Measurements from ENCODE around the gene LAMA1. TPM values are rescaled to one million over a fixed set of nuclear protein-coding genes. Genes with fewer than 3 reads are reported as not detected.

Gene LAMA1
- polyA plus RNA-seq, 1 donor from 2014 or later = 10.3 TPM

DNA sequence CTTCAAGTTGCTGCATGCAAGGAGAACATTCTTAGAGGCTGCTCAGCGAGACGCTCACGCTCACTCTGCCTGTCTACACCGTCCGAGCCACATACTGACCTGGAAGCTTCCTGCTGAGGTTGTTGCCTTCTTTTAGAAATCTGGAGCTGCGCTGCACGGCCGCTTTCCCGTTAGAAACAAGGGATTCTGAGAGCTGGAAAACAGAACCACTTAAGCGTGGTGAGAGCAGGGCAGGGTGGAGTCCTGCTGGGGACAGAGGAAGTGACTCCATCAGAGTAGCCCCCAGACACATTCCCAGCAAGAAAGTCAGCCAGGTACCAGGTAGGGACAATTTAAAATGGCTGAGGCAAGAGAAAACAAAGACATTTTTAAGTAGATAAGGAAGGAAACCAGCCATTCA lies 135.2 kb downstream of the LAMA1 start:
- no peak overlapping the region for H3K9ac ChIP-seq (ENCODE audit: low read length)
- no peaks in the 10 kb centered on the region for H3K27me3 ChIP-seq (ENCODE audit: insufficient read depth, low read depth, low read length)
- H3K9me3 ChIP-seq (ENCODE audit: low read length) = no peaks in the 10 kb centered on the region
- no peaks in the 10 kb centered on the region for H3F3A ChIP-seq (ENCODE audit: insufficient read depth, low read length, poor library complexity, severe bottlenecking)
- H3K4me2 ChIP-seq (ENCODE audit: low read length) = no peak overlapping the region
- H3K4me3 ChIP-seq (ENCODE audit: low read length) = no peak overlapping the region
- no peak for TF ChIP-seq RAD21 (conservative IDR thresholded peaks at IDR 0.05)
- no peak for TF ChIP-seq MXI1 (conservative IDR thresholded peaks at IDR 0.05; ENCODE audit: poor library complexity, severe bottlenecking)
- H4K20me1 ChIP-seq (ENCODE audit: insufficient read depth) = no peaks in the 10 kb centered on the region
- no peak overlapping the region for H3K27ac ChIP-seq (ENCODE audit: low read length)
- H2AFZ ChIP-seq (ENCODE audit: low read depth, low read length) = no peak overlapping the region
- H3K9me2 ChIP-seq (ENCODE audit: insufficient read depth, low read length) = no peaks in the 10 kb centered on the region
- no peaks in the 10 kb centered on the region for H3K79me2 ChIP-seq (replicated peaks; ENCODE audit: insufficient read depth, low read length)
- no peaks in the 10 kb centered on the region for H3K36me3 ChIP-seq (ENCODE audit: insufficient read depth, low read length)

DNA sequence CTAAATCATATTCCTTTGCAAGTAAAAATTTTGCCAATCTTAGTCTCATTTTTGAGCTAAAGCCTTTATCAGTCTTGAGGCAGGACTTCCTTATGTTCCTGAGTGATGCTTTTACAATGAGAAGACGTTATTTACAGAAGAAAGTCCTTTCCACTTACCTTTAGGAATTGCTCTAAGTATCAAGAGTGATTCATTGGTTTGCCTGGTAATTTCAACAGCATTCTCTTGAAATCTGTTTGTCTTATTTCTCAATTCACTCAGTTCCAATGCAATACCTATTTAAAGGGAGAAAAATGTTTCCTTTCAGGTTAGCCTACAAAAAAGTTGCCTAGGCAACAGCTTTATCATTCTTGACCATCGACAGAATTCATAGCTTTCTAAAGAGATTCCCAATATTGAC lies 137.2 kb downstream of the LAMA1 start:
- Histone ChIP-seq H4K20me1 (ENCODE audit: insufficient read depth) (no peaks in the 10 kb centered on the region), H3K79me2 (replicated peaks; ENCODE audit: insufficient read depth, low read length) (no peaks in the 10 kb centered on the region), H3K4me2 (ENCODE audit: low read length) (no peak overlapping the region), H3K9me2 (ENCODE audit: insufficient read depth, low read length) (no peaks in the 10 kb centered on the region), H3K4me3 (ENCODE audit: low read length) (no peak overlapping the region), H3K27ac (ENCODE audit: low read length) (no peak overlapping the region), H3K27me3 (ENCODE audit: insufficient read depth, low read depth, low read length) (no peaks in the 10 kb centered on the region), H3F3A (ENCODE audit: insufficient read depth, low read length, poor library complexity, severe bottlenecking) (no peaks in the 10 kb centered on the region), H3K9ac (ENCODE audit: low read length) (no peak overlapping the region), H3K36me3 (ENCODE audit: insufficient read depth, low read length) (no peaks in the 10 kb centered on the region), H3K9me3 (ENCODE audit: low read length) (no peaks in the 10 kb centered on the region), H2AFZ (ENCODE audit: low read depth, low read length) (no peak overlapping the region)
- no peak for TF ChIP-seq EP300 (conservative IDR thresholded peaks at IDR 0.05; ENCODE audit: poor library complexity, severe bottlenecking)
- no peak for TF ChIP-seq EZH2 (IDR thresholded peaks at IDR 0.05; ENCODE audit: borderline replicate concordance, insufficient read depth, low read length, poor library complexity, severe bottlenecking)
- no peak for TF ChIP-seq MXI1 (conservative IDR thresholded peaks at IDR 0.05; ENCODE audit: poor library complexity, severe bottlenecking)
- TF ChIP-seq, protein P1, sequence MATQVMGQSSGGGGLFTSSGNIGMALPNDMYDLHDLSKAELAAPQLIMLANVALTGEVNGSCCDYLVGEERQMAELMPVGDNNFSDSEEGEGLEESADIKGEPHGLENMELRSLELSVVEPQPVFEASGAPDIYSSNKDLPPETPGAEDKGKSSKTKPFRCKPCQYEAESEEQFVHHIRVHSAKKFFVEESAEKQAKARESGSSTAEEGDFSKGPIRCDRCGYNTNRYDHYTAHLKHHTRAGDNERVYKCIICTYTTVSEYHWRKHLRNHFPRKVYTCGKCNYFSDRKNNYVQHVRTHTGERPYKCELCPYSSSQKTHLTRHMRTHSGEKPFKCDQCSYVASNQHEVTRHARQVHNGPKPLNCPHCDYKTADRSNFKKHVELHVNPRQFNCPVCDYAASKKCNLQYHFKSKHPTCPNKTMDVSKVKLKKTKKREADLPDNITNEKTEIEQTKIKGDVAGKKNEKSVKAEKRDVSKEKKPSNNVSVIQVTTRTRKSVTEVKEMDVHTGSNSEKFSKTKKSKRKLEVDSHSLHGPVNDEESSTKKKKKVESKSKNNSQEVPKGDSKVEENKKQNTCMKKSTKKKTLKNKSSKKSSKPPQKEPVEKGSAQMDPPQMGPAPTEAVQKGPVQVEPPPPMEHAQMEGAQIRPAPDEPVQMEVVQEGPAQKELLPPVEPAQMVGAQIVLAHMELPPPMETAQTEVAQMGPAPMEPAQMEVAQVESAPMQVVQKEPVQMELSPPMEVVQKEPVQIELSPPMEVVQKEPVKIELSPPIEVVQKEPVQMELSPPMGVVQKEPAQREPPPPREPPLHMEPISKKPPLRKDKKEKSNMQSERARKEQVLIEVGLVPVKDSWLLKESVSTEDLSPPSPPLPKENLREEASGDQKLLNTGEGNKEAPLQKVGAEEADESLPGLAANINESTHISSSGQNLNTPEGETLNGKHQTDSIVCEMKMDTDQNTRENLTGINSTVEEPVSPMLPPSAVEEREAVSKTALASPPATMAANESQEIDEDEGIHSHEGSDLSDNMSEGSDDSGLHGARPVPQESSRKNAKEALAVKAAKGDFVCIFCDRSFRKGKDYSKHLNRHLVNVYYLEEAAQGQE (IDR thresholded peaks at IDR 0.05; ENCODE audit: borderline replicate concordance) = no peak
- TF ChIP-seq, protein P2, sequence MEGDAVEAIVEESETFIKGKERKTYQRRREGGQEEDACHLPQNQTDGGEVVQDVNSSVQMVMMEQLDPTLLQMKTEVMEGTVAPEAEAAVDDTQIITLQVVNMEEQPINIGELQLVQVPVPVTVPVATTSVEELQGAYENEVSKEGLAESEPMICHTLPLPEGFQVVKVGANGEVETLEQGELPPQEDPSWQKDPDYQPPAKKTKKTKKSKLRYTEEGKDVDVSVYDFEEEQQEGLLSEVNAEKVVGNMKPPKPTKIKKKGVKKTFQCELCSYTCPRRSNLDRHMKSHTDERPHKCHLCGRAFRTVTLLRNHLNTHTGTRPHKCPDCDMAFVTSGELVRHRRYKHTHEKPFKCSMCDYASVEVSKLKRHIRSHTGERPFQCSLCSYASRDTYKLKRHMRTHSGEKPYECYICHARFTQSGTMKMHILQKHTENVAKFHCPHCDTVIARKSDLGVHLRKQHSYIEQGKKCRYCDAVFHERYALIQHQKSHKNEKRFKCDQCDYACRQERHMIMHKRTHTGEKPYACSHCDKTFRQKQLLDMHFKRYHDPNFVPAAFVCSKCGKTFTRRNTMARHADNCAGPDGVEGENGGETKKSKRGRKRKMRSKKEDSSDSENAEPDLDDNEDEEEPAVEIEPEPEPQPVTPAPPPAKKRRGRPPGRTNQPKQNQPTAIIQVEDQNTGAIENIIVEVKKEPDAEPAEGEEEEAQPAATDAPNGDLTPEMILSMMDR (IDR thresholded peaks at IDR 0.05; ENCODE audit: poor library complexity, severe bottlenecking) = no peak
- no peak for TF ChIP-seq POLR2AphosphoS5 (IDR thresholded peaks at IDR 0.05)
- TF ChIP-seq TAF1 (IDR thresholded peaks at IDR 0.05; ENCODE audit: low read depth) = no peak
- no peak for TF ChIP-seq RAD21 (conservative IDR thresholded peaks at IDR 0.05)
- no peak for TF ChIP-seq SMC3 (conservative IDR thresholded peaks at IDR 0.05; ENCODE audit: poor library complexity)

DNA sequence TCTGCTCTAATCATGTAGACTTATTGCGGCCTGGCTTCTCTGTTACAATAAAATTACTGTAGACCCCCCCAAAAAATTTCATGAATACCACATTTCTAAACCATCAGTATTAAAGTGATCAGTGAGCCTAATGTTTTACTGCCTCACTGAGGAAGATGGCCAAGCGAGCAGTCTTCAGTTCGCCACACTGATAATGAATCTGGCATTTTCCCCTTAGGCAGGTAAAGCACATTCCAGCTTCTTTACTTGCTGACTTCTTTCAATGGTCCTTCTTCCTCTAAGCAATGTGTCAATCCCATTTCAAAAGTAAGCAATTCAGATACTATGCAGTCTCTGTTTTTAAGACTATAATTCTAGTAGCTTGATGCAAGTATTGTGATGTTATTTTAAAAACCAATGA lies 137.6 kb downstream of the LAMA1 start:
- no peaks in the 10 kb centered on the region for H4K20me1 ChIP-seq (ENCODE audit: insufficient read depth)
- H3K9me3 ChIP-seq (ENCODE audit: low read length) = no peaks in the 10 kb centered on the region
- no peak overlapping the region for H3K4me3 ChIP-seq (ENCODE audit: low read length)
- H3K4me2 ChIP-seq (ENCODE audit: low read length) = no peak overlapping the region
- H2AFZ ChIP-seq (ENCODE audit: low read depth, low read length) = no peak overlapping the region
- H3K27ac ChIP-seq (ENCODE audit: low read length) = no peak overlapping the region
- no peak overlapping the region for H3K9ac ChIP-seq (ENCODE audit: low read length)
- H3K36me3 ChIP-seq (ENCODE audit: insufficient read depth, low read length) = no peaks in the 10 kb centered on the region
- H3K9me2 ChIP-seq (ENCODE audit: insufficient read depth, low read length) = no peaks in the 10 kb centered on the region
- H3K79me2 ChIP-seq (replicated peaks; ENCODE audit: insufficient read depth, low read length) = no peaks in the 10 kb centered on the region
- no peaks in the 10 kb centered on the region for H3F3A ChIP-seq (ENCODE audit: insufficient read depth, low read length, poor library complexity, severe bottlenecking)
- no peak for TF ChIP-seq RAD21 (conservative IDR thresholded peaks at IDR 0.05)
- no peak for TF ChIP-seq EZH2 (IDR thresholded peaks at IDR 0.05; ENCODE audit: borderline replicate concordance, insufficient read depth, low read length, poor library complexity, severe bottlenecking)
- no peak for TF ChIP-seq TAF1 (IDR thresholded peaks at IDR 0.05; ENCODE audit: low read depth)
- no peak for TF ChIP-seq MXI1 (conservative IDR thresholded peaks at IDR 0.05; ENCODE audit: poor library complexity, severe bottlenecking)
- no peaks in the 10 kb centered on the region for H3K27me3 ChIP-seq (ENCODE audit: insufficient read depth, low read depth, low read length)

Data from neural cell (in vitro differentiated cells).